Mucosa of gallbladder (tissue), 1 donor: ENCODE results near the gene MAB21L2. TPM values are rescaled to one million over a fixed set of nuclear protein-coding genes. Genes with fewer than 3 reads are reported as not detected.
"Not testable (repeated sequence)": the region's sequence is repeated elsewhere in the genome, so short reads cannot be mapped to it uniquely, and the experiment has no call there.

Experiments used
- DNase-seq: peaks from one replicate; pipeline ENCODE4 v3.0.0-alpha.2; 2020; ENCODE audit warnings: low spot score
- total RNA-seq: library from RNA; stranded (reverse); gene quantifications from one replicate; pipeline ENCODE4 v1.2.1, GENCODE V29; 2021
- donor health status: DM: no; HTN: no; CAD: no.

MAB21L2 gene
- total RNA-seq = 2.0 TPM

- DNase-seq = no peak
These were observed at the start of gene MAB21L2 for GRCh38 chr4:150582146-150582872. MAB21L2 (plus strand) TSS chr4:150582151; CDS start chr4:150583030, 879 bp downstream.

GRCh38 chr4:150533673-150534072, 48.3 kb upstream of the MAB21L2 start:
- no peak for DNase-seq

- DNase-seq = no peak
These were observed 47.1 kb upstream of the MAB21L2 start for GRCh38 chr4:150534818-150535217.

- DNase-seq = not testable (repeated sequence)
These were observed 44.0 kb upstream of the MAB21L2 start for GRCh38 chr4:150537911-150538310.

- DNase-seq = no peak
These were observed 41.4 kb upstream of the MAB21L2 start for GRCh38 chr4:150540536-150540935.

GRCh38 chr4:150540959-150541360, 41.0 kb upstream of the MAB21L2 start:
- no peak for DNase-seq

GRCh38 chr4:150541681-150542080, 40.3 kb upstream of the MAB21L2 start:
- no peak for DNase-seq

- DNase-seq = no peak
These were observed 38.9 kb upstream of the MAB21L2 start for GRCh38 chr4:150543042-150543441.

GRCh38 chr4:150546286-150546685, 35.7 kb upstream of the MAB21L2 start:
- DNase-seq = no peak

GRCh38 chr4:150547154-150547838, 34.7 kb upstream of the MAB21L2 start:
- DNase-seq = no peak

GRCh38 chr4:150557811-150558210, 24.1 kb upstream of the MAB21L2 start:
- not testable (repeated sequence) for DNase-seq

GRCh38 chr4:150561143-150561737, 20.7 kb upstream of the MAB21L2 start:
- no peak for DNase-seq

GRCh38 chr4:150562250-150562649, 19.7 kb upstream of the MAB21L2 start:
- no peak for DNase-seq

- DNase-seq = no peak
These were observed 19.2 kb upstream of the MAB21L2 start for GRCh38 chr4:150562751-150563150.

- not testable (repeated sequence) for DNase-seq
These were observed 17.0 kb upstream of the MAB21L2 start for GRCh38 chr4:150564967-150565366.

- DNase-seq = no peak
These were observed 14.9 kb upstream of the MAB21L2 start for GRCh38 chr4:150567070-150567469.

- DNase-seq = no peak
These were observed 12.5 kb upstream of the MAB21L2 start for GRCh38 chr4:150569384-150569987.

- no peak for DNase-seq
These were observed 11.9 kb upstream of the MAB21L2 start for GRCh38 chr4:150569998-150570535.

- DNase-seq = no peak
These were observed 11.1 kb upstream of the MAB21L2 start for GRCh38 chr4:150570862-150571261.

GRCh38 chr4:150572704-150573504, 9.0 kb upstream of the MAB21L2 start:
- DNase-seq = no peak

GRCh38 chr4:150573534-150573933, 8.4 kb upstream of the MAB21L2 start:
- no peak for DNase-seq
